Measurements from ENCODE around the gene THAP2. TPM values are rescaled to one million over a fixed set of nuclear protein-coding genes. Genes with fewer than 3 reads are reported as not detected.
"Not testable (repeated sequence)": the region's sequence is repeated elsewhere in the genome, so short reads cannot be mapped to it uniquely, and the experiment has no call there.

Gene THAP2
- total RNA-seq, 1 donor from 2014 or later: 7.8 TPM

GRCh38 chr12:71694099-71694820 is 30.2 kb downstream of the THAP2 start:
- TF ChIP-seq, protein P1, sequence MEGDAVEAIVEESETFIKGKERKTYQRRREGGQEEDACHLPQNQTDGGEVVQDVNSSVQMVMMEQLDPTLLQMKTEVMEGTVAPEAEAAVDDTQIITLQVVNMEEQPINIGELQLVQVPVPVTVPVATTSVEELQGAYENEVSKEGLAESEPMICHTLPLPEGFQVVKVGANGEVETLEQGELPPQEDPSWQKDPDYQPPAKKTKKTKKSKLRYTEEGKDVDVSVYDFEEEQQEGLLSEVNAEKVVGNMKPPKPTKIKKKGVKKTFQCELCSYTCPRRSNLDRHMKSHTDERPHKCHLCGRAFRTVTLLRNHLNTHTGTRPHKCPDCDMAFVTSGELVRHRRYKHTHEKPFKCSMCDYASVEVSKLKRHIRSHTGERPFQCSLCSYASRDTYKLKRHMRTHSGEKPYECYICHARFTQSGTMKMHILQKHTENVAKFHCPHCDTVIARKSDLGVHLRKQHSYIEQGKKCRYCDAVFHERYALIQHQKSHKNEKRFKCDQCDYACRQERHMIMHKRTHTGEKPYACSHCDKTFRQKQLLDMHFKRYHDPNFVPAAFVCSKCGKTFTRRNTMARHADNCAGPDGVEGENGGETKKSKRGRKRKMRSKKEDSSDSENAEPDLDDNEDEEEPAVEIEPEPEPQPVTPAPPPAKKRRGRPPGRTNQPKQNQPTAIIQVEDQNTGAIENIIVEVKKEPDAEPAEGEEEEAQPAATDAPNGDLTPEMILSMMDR (IDR thresholded peaks at IDR 0.05; ENCODE audit: unreplicated experiment): no peak
- no peak overlapping the region for H3K4me3 Mint-ChIP-seq
- no peaks in the 10 kb centered on the region for H3K27me3 Mint-ChIP-seq (ENCODE audit: low read depth)
- H3K4me1 Mint-ChIP-seq: peaks cover 13% of the 10 kb centered on the region
- no peak overlapping the region for H3K27ac Mint-ChIP-seq
- H3K9me3 Mint-ChIP-seq: no peaks in the 10 kb centered on the region
- peaks cover 14% of the 10 kb centered on the region for H3K36me3 Mint-ChIP-seq
- no peak for DNase-seq (ENCODE audit: low spot score in 2 of 2, unreplicated experiment in 2 of 2)

- Mint-ChIP-seq H3K36me3 (peaks cover 21% of the 10 kb centered on the region), H3K4me3 (no peak overlapping the region), H3K27me3 (ENCODE audit: low read depth) (no peaks in the 10 kb centered on the region), H3K9me3 (no peaks in the 10 kb centered on the region), H3K27ac (no peak overlapping the region), H3K4me1 (peaks cover 10% of the 10 kb centered on the region)
- no peak for DNase-seq (ENCODE audit: low spot score in 2 of 2, unreplicated experiment in 2 of 2)
- TF ChIP-seq, protein P1 (IDR thresholded peaks at IDR 0.05; ENCODE audit: unreplicated experiment): no peak
Observed at GRCh38 chr12:71695782-71696181, 31.7 kb downstream of the THAP2 start.

DNA sequence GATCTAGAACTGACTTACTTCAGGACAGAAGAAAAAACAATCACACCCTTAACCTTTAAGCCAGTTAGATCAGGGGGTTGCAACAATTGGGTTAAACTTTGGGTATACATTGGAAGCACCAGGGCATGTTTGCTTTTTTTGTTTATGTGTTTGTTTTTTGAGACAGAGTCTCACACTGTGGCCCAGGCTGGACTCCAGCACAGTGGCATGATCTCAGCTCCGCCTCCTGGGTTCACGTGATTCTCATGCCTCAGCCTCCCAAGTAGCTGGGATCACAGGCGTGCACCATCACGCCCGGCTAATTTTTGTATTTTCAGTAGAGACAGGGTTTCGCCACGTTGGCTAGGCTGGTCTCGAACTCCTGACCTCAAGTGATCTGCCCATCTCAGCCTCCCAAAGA is 38.1 kb downstream of the THAP2 start:
- DNase-seq (ENCODE audit: low spot score in 2 of 2, unreplicated experiment in 2 of 2); H3K27ac Mint-ChIP-seq; H3K27me3 Mint-ChIP-seq (ENCODE audit: low read depth); H3K9me3 Mint-ChIP-seq; H3K4me3 Mint-ChIP-seq: not testable (repeated sequence)
- Mint-ChIP-seq H3K36me3 (peaks cover 25% of the 10 kb centered on the region), H3K4me1 (peaks cover 17% of the 10 kb centered on the region)

DNA sequence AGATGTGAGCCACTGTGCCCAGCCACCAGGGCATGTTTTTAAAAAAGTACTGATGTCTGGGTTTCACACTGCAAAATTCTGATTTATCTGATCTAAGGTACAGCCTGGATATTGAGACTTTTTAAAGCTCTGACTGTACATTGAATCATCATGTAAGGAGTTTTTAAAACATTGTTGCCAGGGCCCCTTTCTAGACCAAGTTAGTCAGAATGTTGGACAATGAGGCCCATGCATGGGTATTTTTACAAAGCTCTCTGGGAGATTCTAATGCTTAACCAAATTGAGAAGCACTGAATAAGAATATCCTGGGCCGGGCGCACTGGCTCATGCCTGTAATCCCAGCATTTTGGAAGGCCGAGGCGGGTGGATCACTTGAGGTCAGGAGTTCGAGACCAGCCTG is 38.5 kb downstream of the THAP2 start:
- Mint-ChIP-seq H3K9me3 (no peaks in the 10 kb centered on the region), H3K27ac (no peak overlapping the region), H3K4me1 (peaks cover 17% of the 10 kb centered on the region), H3K27me3 (ENCODE audit: low read depth) (no peaks in the 10 kb centered on the region), H3K4me3 (no peak overlapping the region), H3K36me3 (peaks cover 25% of the 10 kb centered on the region)
- TF ChIP-seq, protein P1 (IDR thresholded peaks at IDR 0.05; ENCODE audit: unreplicated experiment): no peak
- DNase-seq (ENCODE audit: low spot score in 2 of 2, unreplicated experiment in 2 of 2): no peak

GRCh38 chr12:71703206-71703605 is 39.1 kb downstream of the THAP2 start:
- H3K4me1 Mint-ChIP-seq: peaks cover 17% of the 10 kb centered on the region
- TF ChIP-seq, protein P1 (IDR thresholded peaks at IDR 0.05; ENCODE audit: unreplicated experiment): no peak
- H3K9me3 Mint-ChIP-seq: no peaks in the 10 kb centered on the region
- no peak for DNase-seq (ENCODE audit: low spot score in 2 of 2, unreplicated experiment in 2 of 2)
- H3K27ac Mint-ChIP-seq: no peak overlapping the region
- no peaks in the 10 kb centered on the region for H3K27me3 Mint-ChIP-seq (ENCODE audit: low read depth)
- peaks cover 20% of the 10 kb centered on the region for H3K36me3 Mint-ChIP-seq
- H3K4me3 Mint-ChIP-seq: no peak overlapping the region

DNA sequence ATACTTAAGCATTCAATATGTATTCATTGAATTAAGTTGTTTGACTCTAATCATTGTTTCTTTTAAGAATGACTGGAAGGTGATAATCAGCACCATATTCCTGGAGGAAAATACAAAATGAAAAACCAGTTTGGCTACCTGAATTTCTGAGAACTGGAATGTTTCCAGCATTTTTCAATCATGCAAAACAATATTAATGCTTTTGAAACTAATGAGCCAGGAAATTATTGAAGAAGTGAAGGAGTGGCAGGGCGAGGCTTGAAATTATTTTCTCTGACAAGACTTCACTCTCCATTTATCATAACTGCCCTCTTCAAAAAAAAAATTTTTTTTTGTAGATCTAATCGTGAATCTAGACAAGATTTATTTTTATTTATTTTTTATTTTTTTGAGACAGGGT is 40.8 kb downstream of the THAP2 start:
- H3K27ac Mint-ChIP-seq: no peak overlapping the region
- no peaks in the 10 kb centered on the region for H3K9me3 Mint-ChIP-seq
- peaks cover 17% of the 10 kb centered on the region for H3K4me1 Mint-ChIP-seq
- H3K4me3 Mint-ChIP-seq: no peak overlapping the region
- no peaks in the 10 kb centered on the region for H3K27me3 Mint-ChIP-seq (ENCODE audit: low read depth)
- TF ChIP-seq, protein P1 (IDR thresholded peaks at IDR 0.05; ENCODE audit: unreplicated experiment): no peak
- no peak for DNase-seq (ENCODE audit: low spot score in 2 of 2, unreplicated experiment in 2 of 2)
- H3K36me3 Mint-ChIP-seq: peaks cover 10% of the 10 kb centered on the region
